SK-N-SH (cell line): Measurements from ENCODE around the gene TRIM14. TPM values are rescaled to one million over a fixed set of nuclear protein-coding genes. Genes with fewer than 3 reads are reported as not detected.

ENCODE experiments used
- CTCF ChIA-PET: fragments of 300-600, 350-600 bp; formaldehyde crosslinking; extraction: SDS; loops from one replicate; lab custom pipeline; 2021; lab: Yijun Ruan, JAX
- POLR2A ChIA-PET: fragments of 350-600 bp; sonication (Branson Sonifier 250); formaldehyde crosslinking; extraction: SDS; loops from one replicate; lab custom pipeline; 2020; ENCODE audit warnings: antibody characterized with exemption, inconsistent platforms; lab: Yijun Ruan, JAX
- DNase-seq: peaks from one replicate; pipeline ENCODE4 v3.0.0; 2012
- H2AFZ ChIP-seq: fragments of 200-600 bp; sonication (generic); 2 replicates; pipeline ENCODE4 v1.8.1; 2016; ENCODE audit warnings: antibody characterized with exemption, mild to moderate bottlenecking, low read depth
- H3F3A ChIP-seq: fragments of 200-600 bp; sonication (generic); replicated peaks from 2 replicates; pipeline ENCODE3; 2016; ENCODE audit warnings: antibody characterized with exemption, mild to moderate bottlenecking; ENCODE audit not compliant: insufficient read depth
- H3K27ac ChIP-seq, 2 experiments: fragments of 200-500 bp in 1 of 2; fragments of 200-600 bp in 1 of 2; sonication (Bioruptor generic) in 1 of 2; sonication (generic), shearing (Covaris generic) in 1 of 2; 2 replicates each; pipeline versions ENCODE4 v1.5.1 to v1.6.1; 2014 to 2016; ENCODE audit warnings: low read depth in 2 of 2, inconsistent platforms in 1 of 2, low read length in 1 of 2, mild to moderate bottlenecking in 1 of 2, mixed read lengths in 1 of 2
- H3K27me3 ChIP-seq: fragments of 200-600 bp; sonication (generic), shearing (Covaris generic); 2 replicates; pipeline ENCODE4 v1.6.1; 2016; ENCODE audit warnings: mixed run types; ENCODE audit not compliant: insufficient read depth
- H3K36me3 ChIP-seq, 2 experiments: fragments of 200-500 bp in 1 of 2; fragments of 200-600 bp in 1 of 2; sonication (Bioruptor generic) in 1 of 2; sonication (generic) in 1 of 2; replicated peaks in 1 of 2; 2 replicates each; pipeline versions ENCODE3 to v1.5.1; 2014 to 2016; ENCODE audit warnings: low read length in 1 of 2, mild to moderate bottlenecking in 1 of 2; ENCODE audit not compliant: insufficient read depth in 2 of 2, control insufficient read depth in 1 of 2
- H3K4me1 ChIP-seq, 2 experiments: fragments of 200-500 bp in 1 of 2; fragments of 200-600 bp in 1 of 2; sonication (Bioruptor generic) in 1 of 2; sonication (generic), shearing (Covaris generic) in 1 of 2; 2 replicates each; pipeline versions ENCODE4 v1.5.1 to v1.6.1; 2014 to 2016; ENCODE audit warnings: low read depth in 1 of 2, low read length in 1 of 2, mixed run types in 1 of 2; ENCODE audit not compliant: insufficient read depth in 2 of 2, control insufficient read depth in 1 of 2
- H3K4me2 ChIP-seq: fragments of 200-600 bp; sonication (generic), shearing (Covaris generic); 2 replicates; pipeline ENCODE4 v1.6.1; 2017; ENCODE audit warnings: mixed run types
- H3K4me3 ChIP-seq, 2 experiments: fragments of 200-500 bp in 1 of 2; fragments of 200-600 bp in 1 of 2; sonication (Bioruptor generic) in 1 of 2; sonication (generic), shearing (Covaris generic) in 1 of 2; 2 replicates each; pipeline versions ENCODE4 v1.5.1 to v1.8.1; 2014 to 2016; ENCODE audit warnings: low read depth in 2 of 2, inconsistent platforms in 1 of 2, low read length in 1 of 2, mild to moderate bottlenecking in 1 of 2, mixed read lengths in 1 of 2, moderate library complexity in 1 of 2
- H3K79me2 ChIP-seq: fragments of 200-600 bp; sonication (generic); 2 replicates; pipeline ENCODE4 v1.8.1; 2017; ENCODE audit warnings: mild to moderate bottlenecking; ENCODE audit not compliant: insufficient read depth
- H3K9ac ChIP-seq: fragments of 200-600 bp; sonication (generic); 2 replicates; pipeline ENCODE4 v1.6.1; 2017; ENCODE audit warnings: mixed run types
- H3K9me2 ChIP-seq: fragments of 200-600 bp; sonication (generic); 2 replicates; pipeline ENCODE4 v1.6.1; 2017; ENCODE audit warnings: mixed run types
- H3K9me3 ChIP-seq: fragments of 200-600 bp; sonication (generic); 2 replicates; pipeline ENCODE4 v1.6.1; 2017; ENCODE audit warnings: mixed run types, mild to moderate bottlenecking, moderate library complexity
- H4K20me1 ChIP-seq: fragments of 200-600 bp; sonication (generic); 2 replicates; pipeline ENCODE4 v1.6.1; 2017; ENCODE audit warnings: mild to moderate bottlenecking, mixed run types; ENCODE audit not compliant: insufficient read depth
- CHD2 ChIP-seq: fragments of 150-350 bp; IDR thresholded peaks from 2 replicates; pipeline ENCODE4 v1.6.1; 2018; ENCODE audit warnings: low read length; ENCODE audit not compliant: partially characterized antibody
- EP300 ChIP-seq, 2 experiments: IDR thresholded peaks; 2 replicates each; pipeline versions ENCODE4 v1.4.0 to v1.6.1; 2012; ENCODE audit warnings: borderline replicate concordance in 1 of 2, low read depth in 1 of 2, low read length in 1 of 2
- EZH2phosphoT487 ChIP-seq: fragments of 200-600 bp; sonication (generic); IDR thresholded peaks from 2 replicates; pipeline ENCODE4 v1.6.1; 2017; ENCODE audit warnings: low read depth, mixed run types, mild to moderate bottlenecking, antibody characterized with exemption, moderate library complexity, borderline replicate concordance
- FOSL2 ChIP-seq: IDR thresholded peaks from 2 replicates; pipeline ENCODE4 v1.4.0; 2012; ENCODE audit warnings: low read depth, mild to moderate bottlenecking, moderate library complexity, borderline replicate concordance
- FOXJ3 ChIP-seq: sonication (generic); formaldehyde crosslinking; IDR thresholded peaks from 2 replicates; pipeline ENCODE4 v1.5.1; 2020; ENCODE audit warnings: mild to moderate bottlenecking, missing genetic modification reagents
- GATA2 ChIP-seq: sonication (generic); formaldehyde crosslinking; IDR thresholded peaks from 2 replicates; pipeline ENCODE4 v1.5.0; 2020; ENCODE audit warnings: mild to moderate bottlenecking, missing genetic modification reagents
- JUND ChIP-seq: IDR thresholded peaks from 2 replicates; pipeline ENCODE4 v1.4.0; 2012
- MEF2A ChIP-seq: IDR thresholded peaks from 2 replicates; pipeline ENCODE4 v1.4.0; 2012; ENCODE audit warnings: low read depth, borderline replicate concordance
- MXI1 ChIP-seq: IDR thresholded peaks from 2 replicates; pipeline ENCODE4 v1.6.1; 2012; ENCODE audit warnings: mild to moderate bottlenecking, low read depth, low read length, improper control_type of control experiment
- NRF1 ChIP-seq: IDR thresholded peaks from 2 replicates; pipeline ENCODE4 v1.6.1; 2012; ENCODE audit warnings: low read depth, mild to moderate bottlenecking, low read length
- RAD21 ChIP-seq: IDR thresholded peaks from 2 replicates; pipeline ENCODE4 v1.6.1; 2012; ENCODE audit warnings: mild to moderate bottlenecking, low read length
- SMC3 ChIP-seq: IDR thresholded peaks from 2 replicates; pipeline ENCODE4 v1.6.1; 2012; ENCODE audit warnings: low read depth, low read length, improper control_type of control experiment
- TAF1 ChIP-seq: IDR thresholded peaks from 2 replicates; pipeline ENCODE4 v1.6.1; 2012; ENCODE audit warnings: low read depth, mild to moderate bottlenecking, low read length, moderate library complexity, borderline replicate concordance
- TCF12 ChIP-seq: IDR thresholded peaks from 2 replicates; pipeline ENCODE4 v1.4.0; 2012
- TEAD4 ChIP-seq: IDR thresholded peaks from 2 replicates; pipeline ENCODE4 v1.4.0; 2012; ENCODE audit warnings: mild to moderate bottlenecking, borderline replicate concordance; ENCODE audit not compliant: insufficient read depth
- USF1 ChIP-seq: IDR thresholded peaks from 2 replicates; pipeline ENCODE4 v1.4.0; 2012; ENCODE audit warnings: low read depth, borderline replicate concordance
- WGBS: methylation state at CpG from one replicate; pipeline ENCODE4 v1.1.6; 2017; ENCODE audit warnings: low lambda C conversion rate; 5-methylcytosine and 5-hydroxymethylcytosine counted together
- polyA plus RNA-seq, 3 experiments: library from polyadenylated mRNA; depleted of rRNA; stranded (reverse); fragments of >200 nt; gene quantifications; 2 replicates each; pipeline ENCODE4 v1.2.3, GENCODE V29; 2012
- TF ChIP-seq, protein P1 (sequence below): IDR thresholded peaks from 2 replicates; pipeline ENCODE4; 2012
- TF ChIP-seq, protein P2 (sequence below): IDR thresholded peaks from 2 replicates; pipeline ENCODE4 v1.4.0; 2012; ENCODE audit warnings: low read depth, borderline replicate concordance
- TF ChIP-seq, protein P3 (sequence below): IDR thresholded peaks from 2 replicates; pipeline ENCODE4 v1.6.1; 2012; ENCODE audit warnings: mild to moderate bottlenecking, low read depth, low read length, moderate library complexity

TRIM14 gene
- polyA plus RNA-seq, 1 of the 3 experiments (the other 2 are of a cell fraction) = 15.3 TPM

GRCh38 chr9:98142182-98142907, 23.3 kb upstream of the TRIM14 start:
- Histone ChIP-seq H4K20me1 (no peaks in the 10 kb centered on the region), H3F3A (no peaks in the 10 kb centered on the region), H3K9ac (no peak overlapping the region), H3K4me2 (no peak overlapping the region), H3K36me3 (no peaks in the 10 kb centered on the region), H3K27me3 (no peaks in the 10 kb centered on the region), H3K27ac (peak overlapping the region in 1 of 2 experiments; percentile 24; a peak in 1 of 4 replicates), H3K4me1 (peaks cover 0 to 28% of the 10 kb centered on the region in 2 experiments; a peak in 1 of 4 replicates), H3K9me3 (no peaks in the 10 kb centered on the region), H3K4me3 (no peak overlapping the region), H2AFZ (no peak overlapping the region), H3K79me2 (no peaks in the 10 kb centered on the region), H3K9me2 (no peaks in the 10 kb centered on the region)
- ChIA-PET POLR2A (no interaction called here), CTCF (interaction anchor here (0.7 to 1.5 kb wide), 3 partner anchors 20 to 47 kb away, joined by 3 to 4 read pairs (median 3); partner anchors contain the start of gene TRIM14)
- peak; percentile 36 for DNase-seq
- WGBS = 93% methylated on average over 10 of the region's 13 CpGs
- no peak for TF ChIP-seq USF1
- no peak for TF ChIP-seq MXI1

DNA sequence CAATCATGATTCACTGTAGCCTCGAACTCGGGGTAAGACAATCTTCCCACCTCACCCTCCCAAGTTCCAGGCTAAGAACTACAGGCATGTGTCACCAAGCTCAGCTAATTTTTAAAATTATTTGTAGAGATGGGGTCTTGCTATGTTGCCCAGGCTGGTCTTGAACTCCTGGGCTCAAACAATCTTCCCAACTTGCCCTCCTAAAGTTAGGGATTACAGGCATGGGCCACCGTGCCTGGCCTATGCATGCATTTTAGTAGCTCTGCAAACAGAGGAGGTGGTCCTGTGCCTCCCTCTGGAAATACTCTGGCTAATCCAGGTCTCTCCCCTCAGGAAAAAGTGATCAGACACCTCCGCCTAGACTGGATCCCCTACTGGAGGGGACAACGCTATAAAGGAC, 21.5 kb upstream of the TRIM14 start:
- no peak overlapping the region for H2AFZ ChIP-seq
- H3K36me3 ChIP-seq = no peaks in the 10 kb centered on the region
- no peaks in the 10 kb centered on the region for H3K27me3 ChIP-seq
- CTCF ChIA-PET = no interaction called here
- POLR2A ChIA-PET = no interaction called here
- H3K9me2 ChIP-seq = no peaks in the 10 kb centered on the region
- no peak overlapping the region for H3K27ac ChIP-seq
- H3K79me2 ChIP-seq = no peaks in the 10 kb centered on the region
- peaks cover 0 to 13% of the 10 kb centered on the region in 2 experiments; a peak in 1 of 4 replicates for H3K4me1 ChIP-seq
- H3K9me3 ChIP-seq = no peaks in the 10 kb centered on the region
- H3F3A ChIP-seq = no peaks in the 10 kb centered on the region
- no peak overlapping the region for H3K4me3 ChIP-seq
- H4K20me1 ChIP-seq = no peaks in the 10 kb centered on the region
- DNase-seq = no peak
- WGBS = 59% methylated on average over 5 of the region's 5 CpGs
- no peak overlapping the region for H3K4me2 ChIP-seq
- no peak overlapping the region for H3K9ac ChIP-seq
- TF ChIP-seq TCF12 = no peak
- TF ChIP-seq, protein P1, sequence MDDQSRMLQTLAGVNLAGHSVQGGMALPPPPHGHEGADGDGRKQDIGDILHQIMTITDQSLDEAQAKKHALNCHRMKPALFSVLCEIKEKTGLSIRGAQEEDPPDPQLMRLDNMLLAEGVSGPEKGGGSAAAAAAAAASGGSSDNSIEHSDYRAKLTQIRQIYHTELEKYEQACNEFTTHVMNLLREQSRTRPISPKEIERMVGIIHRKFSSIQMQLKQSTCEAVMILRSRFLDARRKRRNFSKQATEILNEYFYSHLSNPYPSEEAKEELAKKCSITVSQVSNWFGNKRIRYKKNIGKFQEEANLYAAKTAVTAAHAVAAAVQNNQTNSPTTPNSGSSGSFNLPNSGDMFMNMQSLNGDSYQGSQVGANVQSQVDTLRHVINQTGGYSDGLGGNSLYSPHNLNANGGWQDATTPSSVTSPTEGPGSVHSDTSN = no peak
- TF ChIP-seq FOSL2 = no peak
- no peak for TF ChIP-seq SMC3
- no peak for TF ChIP-seq EP300 (IDR thresholded peaks at IDR 0.05; ENCODE audit: borderline replicate concordance in 1 of 2, low read depth in 1 of 2, low read length in 1 of 2)
- TF ChIP-seq NRF1 = no peak
- TF ChIP-seq JUND = no peak
- no peak for TF ChIP-seq EZH2phosphoT487
- TF ChIP-seq FOXJ3 (CRISPR knock-in tag) = no peak
- TF ChIP-seq GATA2 (CRISPR knock-in tag) = no peak
- TF ChIP-seq TAF1 = no peak
- no peak for TF ChIP-seq RAD21
- TF ChIP-seq MEF2A = no peak
- TF ChIP-seq USF1 = no peak
- TF ChIP-seq, protein P2, sequence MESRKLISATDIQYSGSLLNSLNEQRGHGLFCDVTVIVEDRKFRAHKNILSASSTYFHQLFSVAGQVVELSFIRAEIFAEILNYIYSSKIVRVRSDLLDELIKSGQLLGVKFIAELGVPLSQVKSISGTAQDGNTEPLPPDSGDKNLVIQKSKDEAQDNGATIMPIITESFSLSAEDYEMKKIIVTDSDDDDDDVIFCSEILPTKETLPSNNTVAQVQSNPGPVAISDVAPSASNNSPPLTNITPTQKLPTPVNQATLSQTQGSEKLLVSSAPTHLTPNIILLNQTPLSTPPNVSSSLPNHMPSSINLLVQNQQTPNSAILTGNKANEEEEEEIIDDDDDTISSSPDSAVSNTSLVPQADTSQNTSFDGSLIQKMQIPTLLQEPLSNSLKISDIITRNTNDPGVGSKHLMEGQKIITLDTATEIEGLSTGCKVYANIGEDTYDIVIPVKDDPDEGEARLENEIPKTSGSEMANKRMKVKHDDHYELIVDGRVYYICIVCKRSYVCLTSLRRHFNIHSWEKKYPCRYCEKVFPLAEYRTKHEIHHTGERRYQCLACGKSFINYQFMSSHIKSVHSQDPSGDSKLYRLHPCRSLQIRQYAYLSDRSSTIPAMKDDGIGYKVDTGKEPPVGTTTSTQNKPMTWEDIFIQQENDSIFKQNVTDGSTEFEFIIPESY = no peak
- TF ChIP-seq, protein P3, sequence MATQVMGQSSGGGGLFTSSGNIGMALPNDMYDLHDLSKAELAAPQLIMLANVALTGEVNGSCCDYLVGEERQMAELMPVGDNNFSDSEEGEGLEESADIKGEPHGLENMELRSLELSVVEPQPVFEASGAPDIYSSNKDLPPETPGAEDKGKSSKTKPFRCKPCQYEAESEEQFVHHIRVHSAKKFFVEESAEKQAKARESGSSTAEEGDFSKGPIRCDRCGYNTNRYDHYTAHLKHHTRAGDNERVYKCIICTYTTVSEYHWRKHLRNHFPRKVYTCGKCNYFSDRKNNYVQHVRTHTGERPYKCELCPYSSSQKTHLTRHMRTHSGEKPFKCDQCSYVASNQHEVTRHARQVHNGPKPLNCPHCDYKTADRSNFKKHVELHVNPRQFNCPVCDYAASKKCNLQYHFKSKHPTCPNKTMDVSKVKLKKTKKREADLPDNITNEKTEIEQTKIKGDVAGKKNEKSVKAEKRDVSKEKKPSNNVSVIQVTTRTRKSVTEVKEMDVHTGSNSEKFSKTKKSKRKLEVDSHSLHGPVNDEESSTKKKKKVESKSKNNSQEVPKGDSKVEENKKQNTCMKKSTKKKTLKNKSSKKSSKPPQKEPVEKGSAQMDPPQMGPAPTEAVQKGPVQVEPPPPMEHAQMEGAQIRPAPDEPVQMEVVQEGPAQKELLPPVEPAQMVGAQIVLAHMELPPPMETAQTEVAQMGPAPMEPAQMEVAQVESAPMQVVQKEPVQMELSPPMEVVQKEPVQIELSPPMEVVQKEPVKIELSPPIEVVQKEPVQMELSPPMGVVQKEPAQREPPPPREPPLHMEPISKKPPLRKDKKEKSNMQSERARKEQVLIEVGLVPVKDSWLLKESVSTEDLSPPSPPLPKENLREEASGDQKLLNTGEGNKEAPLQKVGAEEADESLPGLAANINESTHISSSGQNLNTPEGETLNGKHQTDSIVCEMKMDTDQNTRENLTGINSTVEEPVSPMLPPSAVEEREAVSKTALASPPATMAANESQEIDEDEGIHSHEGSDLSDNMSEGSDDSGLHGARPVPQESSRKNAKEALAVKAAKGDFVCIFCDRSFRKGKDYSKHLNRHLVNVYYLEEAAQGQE = no peak
- TF ChIP-seq TEAD4 = no peak
- no peak for TF ChIP-seq CHD2
